HG02571 (cell line): ENCODE measurements around the gene HYPK.
A peak's percentile ranks its signal among the peaks of the same experiment; 100 is the strongest.

Source experiments
- ATAC-seq: cut with Tn5 transposase; IDR thresholded peaks from one replicate; pipeline ENCODE4 v1.9.1; 2021; ENCODE audit warnings: mild to moderate bottlenecking, moderate library complexity; ENCODE audit not compliant: unreplicated experiment

Gene HYPK, protein sequence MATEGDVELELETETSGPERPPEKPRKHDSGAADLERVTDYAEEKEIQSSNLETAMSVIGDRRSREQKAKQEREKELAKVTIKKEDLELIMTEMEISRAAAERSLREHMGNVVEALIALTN

DNA sequence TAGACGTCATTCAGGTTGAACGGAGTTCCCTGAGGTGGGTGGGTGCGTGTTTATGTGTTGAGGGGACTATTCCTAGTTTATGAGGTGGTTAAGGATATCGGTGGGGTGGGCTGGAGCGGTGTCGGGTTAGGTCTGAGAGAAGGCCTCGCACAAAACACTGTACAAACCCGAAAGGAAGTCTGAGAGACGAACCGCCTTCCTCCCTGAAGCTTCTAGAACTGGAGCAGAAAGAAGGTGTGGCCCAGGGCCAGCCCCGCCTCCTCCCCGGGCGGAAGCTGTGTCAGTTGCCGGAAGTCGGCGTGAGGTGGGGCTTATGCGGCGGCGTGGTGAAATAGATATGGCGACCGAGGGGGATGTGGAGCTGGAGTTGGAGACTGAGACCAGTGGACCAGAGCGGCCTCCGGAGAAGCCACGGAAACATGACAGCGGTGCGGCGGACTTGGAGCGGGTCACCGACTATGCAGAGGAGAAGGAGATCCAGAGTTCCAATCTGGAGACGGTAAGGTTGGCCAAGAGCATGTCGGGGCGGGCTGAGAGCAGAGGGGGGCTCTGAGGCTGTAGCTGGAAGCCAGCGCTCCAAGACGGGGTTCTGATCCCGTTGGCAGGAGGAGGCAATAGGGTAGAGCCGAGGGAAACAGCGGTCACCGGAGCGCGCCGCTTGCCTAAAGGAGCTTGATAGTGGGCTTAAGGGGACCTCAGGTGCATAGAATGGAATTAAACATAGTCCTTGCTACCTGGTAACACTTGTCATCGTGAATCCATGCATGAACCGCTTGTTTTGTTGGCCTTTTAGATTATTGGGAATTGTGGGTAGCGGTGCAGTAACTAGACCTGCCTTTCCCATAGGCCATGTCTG, at the start of gene HYPK:
Gene HYPK (plus strand): TSS at position 314 of the 856 bp plus-strand sequence. CDS start 24 bp downstream, at position 338.
- peak; percentile 86 for ATAC-seq

DNA sequence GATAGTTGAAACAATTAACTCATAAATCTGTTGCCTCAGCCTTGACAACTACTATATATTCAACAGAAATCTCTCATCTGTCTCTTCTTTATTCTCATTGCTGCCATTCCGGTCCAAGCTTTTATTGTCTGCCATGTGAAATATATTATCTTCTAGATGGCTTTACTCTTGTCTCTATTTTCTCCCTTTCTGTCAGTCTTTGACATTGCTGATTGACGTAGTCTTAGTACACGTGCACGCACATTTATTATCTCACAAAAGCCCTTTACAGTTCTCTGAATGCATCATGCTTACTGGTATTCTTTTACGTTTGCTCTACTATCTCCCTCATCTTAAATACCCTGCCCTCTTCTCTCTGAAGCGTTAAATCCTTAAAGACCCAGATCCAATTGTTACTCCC, 48.5 kb upstream of the HYPK start:
- ATAC-seq, result no peak

- no peak for ATAC-seq
Observed at GRCh38 chr15:43762824-43763223, 37.6 kb upstream of the HYPK start.

- no peak for ATAC-seq
Observed at GRCh38 chr15:43763819-43764446, 36.5 kb upstream of the HYPK start.

GRCh38 chr15:43769584-43770228, 30.7 kb upstream of the HYPK start:
- no peak for ATAC-seq

- no peak for ATAC-seq
Observed at GRCh38 chr15:43771816-43772215, 28.6 kb upstream of the HYPK start.

DNA sequence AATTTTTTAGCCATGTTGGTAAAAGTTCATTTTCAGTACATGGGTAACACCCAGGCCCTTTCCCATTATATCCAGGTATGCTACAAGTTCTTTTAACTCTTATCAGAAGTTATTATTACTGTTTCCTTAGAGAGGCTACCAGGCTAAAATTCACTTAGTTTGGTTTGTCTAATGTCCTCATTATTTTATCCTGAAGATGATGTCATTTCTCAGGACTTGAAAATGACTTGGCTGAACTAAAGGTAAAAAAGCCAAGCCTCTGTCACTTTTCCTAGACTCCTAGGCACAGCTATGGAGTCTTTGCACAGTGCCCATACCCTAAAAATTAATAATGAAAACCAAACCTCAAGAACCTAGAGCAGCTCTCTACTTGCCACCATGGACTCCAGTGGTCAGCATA, 27.8 kb upstream of the HYPK start:
- ATAC-seq, result no peak

DNA sequence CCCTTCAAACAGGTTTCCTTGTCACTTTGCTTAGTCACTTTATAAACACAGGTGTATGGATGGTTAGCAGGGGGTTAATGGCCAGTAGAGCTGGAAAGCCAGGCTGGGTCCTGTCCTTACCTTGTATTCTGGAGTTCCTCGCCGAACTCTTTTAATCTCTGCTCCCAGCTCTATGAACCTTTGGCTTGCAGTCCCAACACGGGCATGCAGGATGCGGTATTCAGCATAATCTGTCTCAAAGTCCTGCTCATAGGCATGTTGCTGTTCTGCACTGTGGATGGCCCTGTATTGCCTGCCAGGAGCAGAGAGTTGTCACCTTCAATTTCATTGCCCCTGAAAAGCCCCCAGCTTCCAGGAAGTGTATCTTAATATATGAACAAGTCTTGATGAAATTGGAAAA, 26.3 kb upstream of the HYPK start:
- ATAC-seq, result no peak

GRCh38 chr15:43775411-43775965, 24.9 kb upstream of the HYPK start:
- ATAC-seq, result no peak

DNA sequence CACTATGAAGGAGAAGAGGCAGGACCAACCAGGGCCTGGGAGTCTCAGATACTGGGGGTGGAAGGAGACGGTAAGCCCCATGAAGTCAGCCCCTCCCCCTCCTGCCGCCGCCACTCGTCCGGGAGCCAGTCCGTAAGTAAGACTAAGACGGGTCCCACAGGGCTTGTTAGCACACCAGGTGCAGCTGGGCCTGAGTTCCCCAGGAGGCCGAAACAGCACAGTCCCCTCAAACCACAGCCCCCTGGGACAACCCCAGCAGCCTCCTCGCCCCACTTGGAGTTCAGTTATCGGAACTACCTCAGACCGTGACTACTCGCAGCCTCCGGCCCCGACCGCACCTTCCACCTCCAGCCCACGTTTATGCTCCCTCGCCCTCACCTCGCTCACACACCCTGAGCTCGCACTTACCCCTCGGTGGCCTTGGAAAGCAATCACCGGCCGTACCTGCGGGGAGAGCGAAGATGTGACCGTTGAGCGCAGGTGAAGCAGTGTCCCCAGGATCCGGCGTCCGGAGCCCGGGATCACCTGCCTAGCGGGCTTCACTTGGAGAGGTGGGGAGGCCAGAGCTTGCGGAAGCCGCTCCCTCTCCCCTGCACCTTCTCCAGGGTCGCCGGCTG, 24.2 kb upstream of the HYPK start:
- peak; percentile 59 for ATAC-seq

DNA sequence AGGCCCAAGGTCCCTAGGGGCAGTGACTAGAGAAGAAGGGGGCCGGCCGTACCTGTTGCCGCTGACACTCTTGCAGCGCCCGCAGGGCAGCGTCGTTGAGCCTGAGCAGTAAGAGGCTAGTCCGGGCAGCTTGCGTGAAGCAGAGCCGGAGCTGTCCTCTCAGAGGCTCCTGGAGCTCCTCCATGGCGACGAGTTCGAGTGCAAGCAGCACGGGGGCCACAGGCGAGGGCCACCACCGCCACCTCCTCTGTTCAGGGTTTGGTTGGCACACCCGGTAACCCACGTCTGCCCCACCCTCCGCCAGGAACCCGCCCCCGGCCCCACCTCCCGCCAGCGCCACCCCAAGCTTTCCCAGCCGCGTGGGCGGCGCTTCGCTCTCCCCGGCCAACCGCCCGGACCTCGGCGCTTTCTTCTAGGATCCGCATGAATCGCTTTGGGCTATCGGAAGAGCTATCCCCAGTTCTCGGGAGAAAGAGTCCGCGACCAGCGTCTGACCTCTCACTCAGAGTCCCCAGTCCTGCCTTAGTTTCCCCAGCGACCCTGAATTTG, 23.6 kb upstream of the HYPK start, which contains the start of gene ELL3:
Gene ELL3 (minus strand): TSS at position 249 of the 549 bp plus-strand sequence. CDS start 65 bp downstream, at position 184.
- peak; percentile 36 for ATAC-seq

DNA sequence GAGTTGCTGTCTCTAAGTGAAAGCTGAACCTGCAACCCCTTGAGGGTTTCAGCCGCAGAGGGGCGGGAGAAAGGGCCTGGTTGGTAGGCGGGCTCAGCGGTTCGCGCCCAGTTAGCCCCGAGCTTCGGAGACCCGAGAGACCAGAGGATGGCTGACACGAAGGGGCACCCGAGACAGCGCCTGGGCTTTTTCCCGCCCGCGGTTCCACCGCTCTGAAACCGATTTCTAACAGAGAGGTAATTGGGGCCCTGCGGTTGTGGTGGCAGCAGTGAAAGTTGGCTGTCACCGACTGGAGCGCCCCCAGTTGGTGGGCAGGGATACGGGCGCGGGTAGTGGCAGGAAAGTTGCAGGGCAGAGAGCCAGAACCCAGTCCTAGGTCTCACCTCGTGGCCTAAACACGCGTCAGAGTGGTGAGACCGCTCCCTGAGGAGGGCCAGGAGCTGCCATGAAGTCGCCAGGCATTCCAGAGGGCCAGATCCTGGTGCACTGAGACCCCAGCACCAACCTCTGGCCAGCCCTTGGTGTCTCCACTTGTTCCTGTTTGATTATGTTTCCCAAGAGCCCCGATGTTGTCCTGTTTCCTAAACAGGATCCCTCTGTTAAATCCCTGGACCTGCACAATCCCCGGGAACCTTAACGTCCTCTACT, 23.0 kb upstream of the HYPK start:
- peak; percentile 58 for ATAC-seq

DNA sequence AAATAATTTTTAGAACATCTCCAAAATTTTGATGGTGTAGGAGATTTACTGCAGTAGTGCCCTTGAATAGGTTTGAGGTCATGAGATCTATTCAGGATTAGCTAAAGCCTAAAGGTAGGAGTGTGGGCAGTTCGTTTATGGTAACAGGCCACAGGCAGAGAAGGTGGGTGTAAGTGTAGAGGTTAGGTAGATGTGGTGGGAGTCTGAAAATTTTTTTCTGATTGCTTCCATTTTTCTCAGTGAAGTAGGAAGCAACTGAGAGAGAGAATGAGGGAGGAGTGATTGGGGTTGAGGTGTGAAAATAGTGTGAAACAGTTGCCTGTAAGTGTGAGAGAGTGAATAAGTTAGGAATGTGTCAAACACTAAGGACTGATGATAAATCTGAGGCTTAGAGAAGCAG, 21.4 kb upstream of the HYPK start:
- no peak for ATAC-seq

GRCh38 chr15:43789409-43789808, 11.0 kb upstream of the HYPK start:
- no peak for ATAC-seq

DNA sequence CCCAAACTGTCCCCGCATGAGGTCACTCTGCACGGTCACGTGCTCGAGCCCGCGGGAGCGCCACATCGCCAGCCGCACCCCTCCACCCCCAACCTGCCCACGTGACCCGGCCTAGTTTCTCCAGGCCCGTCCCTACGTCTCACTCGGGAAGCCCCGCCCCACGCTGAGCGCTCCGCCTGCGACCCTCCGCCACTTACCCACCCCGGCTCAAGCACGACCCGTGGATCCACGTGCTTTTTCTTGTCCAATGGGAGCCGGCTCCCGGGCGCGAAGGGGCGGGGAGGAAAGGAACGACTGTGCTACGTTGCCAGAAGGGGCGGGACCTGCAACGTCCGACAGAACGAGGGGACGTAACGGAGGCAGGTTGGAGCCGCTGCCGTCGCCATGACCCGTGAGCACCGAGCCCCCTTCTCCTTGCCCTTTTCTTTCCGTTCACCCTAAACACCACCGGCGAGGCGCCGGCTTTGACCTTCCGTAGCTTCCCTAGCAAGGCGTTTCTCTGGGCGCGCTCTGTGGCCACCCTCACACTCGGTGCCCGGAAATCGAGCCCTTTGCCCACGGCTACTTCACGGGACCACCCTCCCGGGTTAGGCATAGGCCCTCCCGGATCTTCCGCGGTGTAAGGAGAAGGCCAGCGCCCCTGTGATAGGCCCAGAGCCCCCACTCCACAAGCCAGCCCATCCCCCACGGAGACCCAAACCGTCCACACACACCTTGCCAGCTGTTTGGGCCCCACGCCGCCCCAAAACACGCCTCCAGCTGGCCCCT, 8.2 kb upstream of the HYPK start, which contains the start of gene SERF2:
Gene SERF2 (plus strand): TSS at position 328 of the 768 bp plus-strand sequence. CDS start 57 bp downstream, at position 385.
- ATAC-seq, result peak; percentile 89

DNA sequence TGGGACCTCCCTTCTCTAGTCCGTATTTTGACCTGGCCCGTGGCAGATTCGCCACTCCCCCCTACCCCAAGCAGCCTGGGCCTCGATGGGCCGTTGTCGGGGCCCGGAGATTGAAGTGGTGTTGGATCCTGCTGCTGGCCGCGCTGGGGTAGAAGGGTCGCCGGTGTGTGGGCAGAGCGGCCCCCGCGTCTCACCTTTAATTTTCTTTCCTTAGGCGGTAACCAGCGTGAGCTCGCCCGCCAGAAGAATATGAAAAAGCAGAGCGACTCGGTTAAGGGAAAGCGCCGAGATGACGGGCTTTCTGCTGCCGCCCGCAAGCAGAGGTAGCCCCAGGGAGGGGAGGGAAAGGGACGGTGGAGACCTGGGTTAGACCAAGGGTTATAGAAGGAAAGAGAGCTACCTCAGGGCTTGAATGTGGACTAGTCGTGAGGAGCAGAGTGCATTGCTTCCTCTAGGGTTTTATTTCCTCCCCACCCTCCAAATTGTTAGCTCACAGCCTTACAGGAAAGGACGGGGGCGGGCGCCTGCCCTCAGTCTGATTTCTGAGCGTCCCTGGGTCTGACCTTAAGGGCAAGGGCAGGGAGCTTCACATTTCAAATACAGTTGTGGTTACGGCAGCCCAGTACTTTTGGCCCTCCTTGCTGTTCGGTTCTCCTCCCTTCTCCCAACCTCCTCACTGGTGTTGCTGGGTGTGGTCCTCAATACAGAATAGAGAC, 7.5 kb upstream of the HYPK start:
- ATAC-seq, result no peak

DNA sequence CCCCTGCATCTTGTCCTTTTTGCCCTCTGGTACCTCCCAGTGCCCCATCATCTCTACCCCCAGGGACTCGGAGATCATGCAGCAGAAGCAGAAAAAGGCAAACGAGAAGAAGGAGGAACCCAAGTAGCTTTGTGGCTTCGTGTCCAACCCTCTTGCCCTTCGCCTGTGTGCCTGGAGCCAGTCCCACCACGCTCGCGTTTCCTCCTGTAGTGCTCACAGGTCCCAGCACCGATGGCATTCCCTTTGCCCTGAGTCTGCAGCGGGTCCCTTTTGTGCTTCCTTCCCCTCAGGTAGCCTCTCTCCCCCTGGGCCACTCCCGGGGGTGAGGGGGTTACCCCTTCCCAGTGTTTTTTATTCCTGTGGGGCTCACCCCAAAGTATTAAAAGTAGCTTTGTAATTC, 6.8 kb upstream of the HYPK start:
- no peak for ATAC-seq

DNA sequence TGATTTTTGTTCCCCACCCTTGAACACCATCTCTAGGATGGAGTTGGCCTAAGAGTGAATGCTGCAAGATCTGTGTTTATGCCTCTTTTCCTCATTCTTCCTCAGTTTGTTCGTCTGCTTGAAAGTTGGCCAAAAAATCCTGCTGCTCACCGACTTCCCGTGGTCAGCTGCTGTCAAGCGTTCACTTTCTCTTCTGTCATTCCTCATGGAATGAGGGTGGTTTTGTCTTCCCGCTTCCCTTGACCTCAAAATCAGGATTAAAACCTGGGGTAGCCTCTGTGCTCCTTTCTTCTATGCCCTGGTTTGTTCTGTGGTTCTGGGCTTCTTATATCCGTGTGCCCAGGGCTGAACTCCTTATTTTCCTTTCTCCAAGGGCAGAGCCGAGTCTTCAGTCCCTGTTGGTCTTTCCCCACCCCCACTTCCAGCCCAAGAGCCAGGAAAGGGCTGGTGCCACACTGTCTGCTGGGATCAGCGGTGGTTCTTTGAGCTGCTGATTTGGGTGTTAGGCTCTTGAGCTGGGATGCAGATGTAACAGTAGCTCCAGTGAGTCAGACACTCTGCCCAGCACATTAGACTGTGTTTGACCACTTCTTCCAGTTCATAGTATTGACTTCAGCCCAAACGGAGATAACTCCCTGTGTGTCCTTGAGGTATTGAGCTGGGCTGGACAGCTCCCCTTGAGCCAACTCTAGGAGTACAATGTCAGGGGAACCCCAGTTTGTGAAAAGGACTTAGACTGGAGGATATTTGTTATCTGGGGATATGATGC, 5.9 kb upstream of the HYPK start:
- no peak for ATAC-seq
